HG02884 (cell line): Measurements from ENCODE around the gene TMEM255A.

ENCODE experiments used
- ATAC-seq: cut with Tn5 transposase; IDR thresholded peaks from one replicate; pipeline ENCODE4 v1.9.1; 2021; ENCODE audit warnings: mild to moderate bottlenecking, moderate library complexity; ENCODE audit not compliant: unreplicated experiment

Gene TMEM255A

DNA sequence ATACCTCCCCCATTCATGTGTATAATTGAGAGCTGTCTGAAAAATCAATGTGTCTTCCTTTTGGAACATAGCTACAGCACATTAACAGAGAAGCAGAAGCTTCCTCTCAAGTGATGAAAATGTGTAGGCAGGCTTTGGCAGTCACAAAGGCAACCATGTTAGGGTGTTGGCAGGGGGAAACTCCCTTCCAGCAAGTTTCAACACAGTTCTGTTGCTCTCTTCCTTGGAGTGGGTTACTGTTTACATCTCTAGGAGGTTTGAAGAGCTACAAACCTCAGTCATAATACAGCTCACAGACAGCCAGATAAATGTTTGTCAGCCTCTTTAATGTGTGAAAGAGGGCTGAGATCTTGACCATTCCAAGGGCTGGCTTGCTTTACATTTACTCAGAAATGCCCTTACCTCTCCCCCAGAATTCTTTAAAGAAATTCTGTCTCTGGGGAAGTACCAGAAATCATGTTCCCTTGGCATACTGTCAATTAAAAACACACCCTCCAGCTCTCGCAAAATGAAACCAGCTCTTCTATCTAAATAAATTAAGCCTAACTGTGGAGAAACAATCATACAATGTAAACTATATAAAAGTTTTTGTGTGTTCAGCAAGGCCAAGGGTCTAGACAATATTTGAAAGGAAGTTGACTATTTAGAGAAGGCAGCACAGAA is 41.8 kb downstream of the TMEM255A start:
- no peak for ATAC-seq

DNA sequence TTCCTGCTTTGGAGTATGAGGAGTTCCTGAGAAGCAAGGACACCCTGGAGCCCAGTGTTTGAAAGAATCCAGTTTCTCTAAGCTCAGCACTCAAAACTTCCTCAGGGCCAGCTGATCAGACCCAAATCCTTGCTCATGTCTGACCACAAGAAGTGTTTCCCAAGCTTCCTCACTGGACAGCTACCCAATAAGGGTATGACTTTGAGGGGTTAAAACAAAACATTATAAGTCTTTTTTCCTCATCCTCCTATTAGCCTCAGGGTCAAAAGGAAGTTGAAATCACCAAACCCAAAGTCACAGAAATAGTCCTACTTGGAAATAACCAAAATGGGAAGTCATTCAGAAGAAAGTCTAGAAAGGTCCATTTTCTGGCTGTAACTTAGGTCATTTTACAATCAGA is 46.9 kb downstream of the TMEM255A start:
- no peak for ATAC-seq

DNA sequence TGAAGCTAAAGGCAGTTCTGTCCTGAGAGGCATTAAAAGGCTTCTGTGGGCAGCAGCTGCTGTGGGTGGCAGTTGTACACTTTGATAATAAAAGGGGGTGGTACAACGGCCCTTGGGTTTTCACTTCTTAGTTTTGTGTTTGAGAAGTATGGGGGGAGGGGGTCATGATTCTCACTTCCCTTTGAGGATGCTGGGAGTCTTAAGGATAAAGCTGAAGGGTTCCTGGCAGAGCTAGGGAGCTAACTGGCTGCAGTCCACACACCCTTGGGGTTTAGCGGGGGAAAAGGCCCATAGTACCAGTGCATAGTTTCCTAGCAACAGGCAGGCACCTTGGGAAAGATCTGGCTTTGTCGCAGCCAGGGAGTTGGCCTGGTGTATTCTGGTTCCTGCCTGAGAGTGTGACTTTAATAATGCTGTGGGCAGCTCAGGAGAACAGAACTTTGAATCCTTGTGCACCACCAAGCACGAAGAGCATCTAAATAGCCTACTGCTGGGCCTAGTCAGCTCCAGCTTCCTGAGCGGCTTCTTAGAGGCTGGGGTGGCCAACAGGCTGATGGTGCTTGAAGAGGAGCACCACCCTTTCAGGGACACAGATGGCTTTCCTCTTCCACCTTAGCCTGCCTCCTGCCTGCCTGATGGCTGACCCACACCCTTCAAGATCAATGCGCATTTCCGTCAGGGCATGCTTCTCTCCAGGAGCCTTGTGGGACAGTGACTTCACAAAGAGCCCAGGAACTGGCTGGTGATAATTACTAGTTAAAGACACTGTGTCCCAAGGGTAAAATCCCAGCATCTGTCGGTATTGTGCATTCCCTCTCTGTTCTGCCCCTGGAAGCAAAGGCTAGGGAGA is 48.2 kb downstream of the TMEM255A start:
- no peak for ATAC-seq

DNA sequence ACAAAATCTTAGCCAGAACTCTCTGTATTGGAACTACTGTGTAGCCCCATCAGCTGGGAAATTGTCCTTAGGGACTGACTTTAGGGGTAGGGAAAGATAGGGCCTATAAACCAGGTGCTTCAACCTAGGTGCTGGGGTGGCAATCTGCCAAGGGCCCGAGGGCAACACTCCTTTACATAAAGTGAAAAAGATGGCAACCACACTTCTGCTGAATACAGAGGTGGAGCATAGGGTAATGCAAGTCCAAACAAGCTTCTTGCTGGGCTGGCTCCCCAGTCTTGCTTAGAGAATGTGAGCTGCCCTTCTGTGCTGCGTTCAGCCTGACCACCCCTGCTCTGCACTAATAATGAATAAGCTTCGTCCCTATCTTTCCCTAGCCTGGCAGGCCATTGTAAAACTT is 50.9 kb downstream of the TMEM255A start:
- ATAC-seq = no peak

DNA sequence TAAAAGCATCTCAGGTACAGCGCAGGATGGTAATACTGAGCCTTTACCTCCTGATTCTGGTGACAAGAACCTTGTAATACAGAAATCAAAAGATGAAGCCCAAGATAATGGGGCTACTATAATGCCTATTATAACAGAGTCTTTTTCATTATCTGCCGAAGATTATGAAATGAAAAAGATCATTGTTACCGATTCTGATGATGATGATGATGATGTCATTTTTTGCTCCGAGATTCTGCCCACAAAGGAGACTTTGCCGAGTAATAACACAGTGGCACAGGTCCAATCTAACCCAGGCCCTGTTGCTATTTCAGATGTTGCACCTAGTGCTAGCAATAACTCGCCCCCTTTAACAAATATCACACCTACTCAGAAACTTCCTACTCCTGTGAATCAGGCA is 57.5 kb downstream of the TMEM255A start:
- no peak for ATAC-seq

DNA sequence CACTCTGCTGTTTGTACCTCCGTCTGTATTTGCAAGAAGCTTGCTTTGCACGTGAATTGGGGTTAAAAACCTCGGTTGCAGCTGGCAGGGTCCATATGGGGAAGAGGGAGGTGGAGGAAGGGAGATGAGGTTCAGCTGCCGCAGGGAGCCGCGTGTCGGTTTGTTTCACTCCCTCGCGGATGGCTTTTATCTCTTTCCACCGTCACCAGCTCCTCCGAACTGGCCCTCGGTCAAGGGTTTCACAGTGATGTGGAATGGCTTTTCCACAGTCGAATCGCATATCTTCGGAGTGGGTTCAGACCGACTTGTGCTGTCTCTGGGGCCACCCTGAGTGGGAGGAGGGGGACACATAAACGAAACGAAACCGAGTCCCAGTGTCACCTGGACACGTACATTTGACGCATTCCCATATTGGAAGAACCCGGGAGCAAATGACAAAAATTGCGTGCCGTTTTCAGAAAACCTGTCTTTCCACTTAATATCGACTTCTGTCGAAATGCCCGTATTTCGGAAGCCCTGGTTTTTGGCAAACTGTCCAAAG is 59.7 kb downstream of the TMEM255A start:
- no peak for ATAC-seq

DNA sequence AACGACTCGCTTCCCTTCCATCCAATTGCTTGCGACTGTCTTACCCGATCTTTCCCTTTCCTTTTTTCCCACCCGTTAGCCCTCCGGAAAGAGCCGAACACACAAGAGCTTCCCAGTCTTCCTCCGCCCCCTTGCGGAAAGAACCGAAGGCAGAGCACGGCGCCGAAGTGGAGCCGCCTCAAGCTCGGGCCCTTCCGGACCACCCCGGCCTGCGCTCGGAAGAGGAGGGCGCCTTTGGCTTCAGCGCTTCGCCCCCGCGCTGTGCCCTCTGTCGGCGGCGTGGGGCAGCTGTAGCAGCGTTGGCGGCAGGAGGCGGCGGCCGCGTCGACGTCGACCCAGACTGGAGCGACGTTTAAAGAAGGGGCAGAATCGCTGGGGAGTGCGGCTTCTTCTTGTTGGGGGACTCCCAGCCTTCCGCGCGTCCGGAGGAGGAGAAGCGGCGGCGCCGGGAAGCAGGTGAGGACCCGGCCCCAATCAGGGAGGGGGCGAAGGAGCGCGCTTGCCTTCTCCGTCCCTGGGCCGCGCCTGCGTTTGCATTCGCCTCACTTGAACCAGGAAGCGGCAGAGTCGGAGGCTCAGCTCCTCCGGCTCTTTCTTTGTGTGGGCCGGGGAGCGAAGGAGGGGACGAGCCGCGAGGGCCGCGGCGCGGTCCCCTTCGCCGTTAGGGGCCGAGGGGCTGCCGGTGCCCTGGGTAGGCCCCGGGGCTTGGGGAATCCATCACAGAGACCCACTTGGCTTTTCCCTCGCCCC is 60.6 kb downstream of the TMEM255A start, which contains the start of gene ZBTB33:
Gene ZBTB33, plus strand, starts transcription at position 291 of the 750 bp plus-strand sequence. CDS start 2,604 bp downstream, outside the sequence.
- ATAC-seq = peak; percentile 95

DNA sequence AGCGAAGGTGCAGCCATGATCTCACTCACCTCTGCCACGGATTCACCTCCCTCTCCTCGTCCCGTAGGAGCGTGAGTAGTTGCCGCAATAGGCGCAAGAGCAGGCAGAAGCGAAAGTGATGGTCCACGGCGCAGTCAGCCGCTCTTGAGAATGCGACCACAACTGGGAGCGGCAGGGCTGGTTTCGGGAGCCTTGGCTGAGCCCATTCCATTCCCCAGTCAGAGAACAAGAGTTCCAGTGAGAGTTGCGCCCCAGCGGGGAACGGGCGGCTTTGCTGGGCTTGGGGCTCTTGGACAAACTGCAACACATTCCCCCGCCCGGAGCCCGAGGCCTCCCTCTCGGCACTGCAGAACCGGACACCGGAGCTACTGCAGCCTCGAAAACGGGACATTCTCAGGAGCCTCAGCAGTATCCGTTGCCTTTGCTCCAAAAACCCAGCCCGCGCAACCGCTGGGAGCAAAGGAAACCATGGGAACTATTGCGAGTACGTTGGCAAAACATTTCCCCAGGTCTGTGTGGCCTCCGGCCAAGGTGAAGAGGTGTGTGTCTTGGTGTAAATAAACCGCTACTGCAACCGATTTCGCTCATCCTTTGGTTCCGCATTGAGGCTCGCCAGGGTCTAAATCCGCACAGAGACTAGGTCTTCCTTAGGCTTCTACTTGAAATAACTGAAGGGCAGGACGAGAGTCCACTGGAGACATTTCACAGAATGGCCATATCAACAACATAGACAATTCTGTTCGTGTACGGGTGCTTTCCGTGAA is 66.3 kb downstream of the TMEM255A start:
- peak; percentile 81 for ATAC-seq

DNA sequence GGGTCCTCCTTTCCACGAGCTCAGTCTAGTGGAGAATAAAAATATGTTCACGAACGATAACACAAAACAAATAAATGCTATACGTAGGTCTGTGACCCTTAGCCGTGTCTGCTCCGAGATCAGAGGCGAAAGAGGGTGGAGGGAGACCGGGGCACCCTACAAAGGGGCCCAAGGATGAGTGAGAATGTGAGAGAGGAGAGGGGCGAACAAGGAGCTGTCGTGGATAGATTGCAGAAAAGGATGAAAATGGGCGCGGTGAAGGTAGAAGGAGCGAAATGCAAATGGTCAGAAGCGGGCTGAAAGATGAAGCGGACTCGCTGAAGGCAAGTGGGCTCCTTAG is 66.9 kb downstream of the TMEM255A start:
- no peak for ATAC-seq

DNA sequence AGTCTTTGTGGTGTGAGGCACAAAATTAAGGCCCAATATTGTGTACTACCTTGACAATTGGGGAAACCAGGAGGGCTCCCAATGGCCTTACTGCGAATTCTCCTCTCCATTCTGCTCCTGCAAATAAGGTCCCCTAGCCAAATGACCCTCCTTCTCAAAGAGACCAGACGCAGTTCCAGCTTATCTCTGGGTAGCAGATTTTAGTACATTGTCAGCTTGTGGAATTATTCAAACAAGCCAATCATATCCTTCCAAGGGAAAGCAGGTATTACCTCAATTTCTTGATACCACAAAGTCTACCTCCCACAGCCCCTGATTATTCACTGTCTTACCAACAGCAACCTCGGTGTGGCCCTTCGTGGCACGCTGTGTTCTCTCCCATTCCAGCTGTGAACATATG is 68.4 kb downstream of the TMEM255A start:
- ATAC-seq = no peak

DNA sequence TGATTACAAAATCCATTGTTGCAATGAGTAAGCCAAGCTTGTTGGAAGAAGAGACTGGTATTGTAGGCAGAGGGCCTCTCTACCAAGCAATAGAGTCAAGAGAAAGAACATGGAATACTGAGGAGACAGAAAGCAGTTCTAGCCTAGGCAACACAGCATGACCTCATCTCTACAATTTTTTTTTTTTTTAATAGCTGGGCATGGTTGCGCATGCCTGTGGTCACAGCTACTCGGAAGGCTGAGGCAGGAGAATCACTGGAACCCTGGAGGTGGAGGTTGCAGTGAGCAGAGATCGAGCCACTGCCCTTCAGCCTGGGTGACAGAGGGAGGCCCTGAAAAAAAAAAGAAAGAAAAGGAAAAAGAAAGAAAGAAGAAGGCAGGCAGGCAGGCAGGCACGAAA is 72.3 kb downstream of the TMEM255A start:
- no peak for ATAC-seq

DNA sequence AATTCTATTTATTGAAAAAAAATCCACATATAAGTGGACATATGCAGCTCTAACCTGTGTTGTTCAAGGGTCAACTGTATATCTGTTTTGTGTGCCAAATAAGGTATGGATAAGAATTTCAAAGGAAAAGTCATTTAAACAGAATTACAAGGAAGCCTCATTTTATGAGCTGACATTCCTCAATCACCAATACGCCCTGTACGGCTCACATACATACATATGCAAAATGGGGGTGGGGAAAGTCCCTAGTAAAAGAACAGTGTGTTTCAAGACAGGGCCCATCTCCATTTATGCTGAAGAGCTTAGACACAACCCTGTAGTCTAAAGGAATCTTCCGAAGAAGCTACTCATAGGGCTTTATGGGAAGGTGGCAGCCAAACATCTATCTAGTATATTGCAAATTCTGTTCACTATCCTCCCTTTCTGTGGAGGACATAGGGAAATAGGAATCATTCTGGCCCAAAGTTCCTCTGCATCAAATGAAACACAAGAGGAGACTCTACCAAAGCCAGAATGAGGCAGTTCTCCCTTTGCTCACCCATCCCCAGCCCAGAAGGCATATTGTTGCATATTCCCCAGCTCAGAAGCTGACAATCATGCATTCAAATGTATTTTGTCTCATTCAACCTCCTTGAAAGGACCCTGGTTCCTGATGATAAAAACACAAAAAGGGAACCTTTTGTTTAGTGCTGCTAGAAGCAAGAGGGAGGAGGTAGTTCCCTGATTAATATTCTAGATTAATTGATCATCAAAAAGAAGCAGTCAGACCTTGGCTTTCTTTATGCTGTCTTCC is 74.4 kb downstream of the TMEM255A start:
- no peak for ATAC-seq

DNA sequence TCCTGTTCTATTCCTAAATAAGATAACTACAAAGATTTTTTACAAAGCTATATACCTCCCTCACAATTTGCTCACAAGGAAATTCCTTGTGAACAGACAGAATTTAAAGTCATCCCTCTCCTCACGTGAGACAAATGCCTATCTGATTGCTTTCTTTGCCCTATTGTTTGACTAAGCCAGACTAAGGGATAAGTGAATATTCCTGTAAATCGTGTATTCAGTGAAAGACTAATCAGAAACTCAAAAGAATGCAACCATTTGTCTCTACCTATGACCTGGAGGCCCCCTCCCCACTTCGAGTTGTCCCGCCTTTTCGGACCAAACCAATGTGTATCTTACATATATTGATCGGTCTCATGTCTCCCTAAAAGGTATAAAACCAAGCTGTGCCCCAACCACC is 76.0 kb downstream of the TMEM255A start:
- no peak for ATAC-seq

DNA sequence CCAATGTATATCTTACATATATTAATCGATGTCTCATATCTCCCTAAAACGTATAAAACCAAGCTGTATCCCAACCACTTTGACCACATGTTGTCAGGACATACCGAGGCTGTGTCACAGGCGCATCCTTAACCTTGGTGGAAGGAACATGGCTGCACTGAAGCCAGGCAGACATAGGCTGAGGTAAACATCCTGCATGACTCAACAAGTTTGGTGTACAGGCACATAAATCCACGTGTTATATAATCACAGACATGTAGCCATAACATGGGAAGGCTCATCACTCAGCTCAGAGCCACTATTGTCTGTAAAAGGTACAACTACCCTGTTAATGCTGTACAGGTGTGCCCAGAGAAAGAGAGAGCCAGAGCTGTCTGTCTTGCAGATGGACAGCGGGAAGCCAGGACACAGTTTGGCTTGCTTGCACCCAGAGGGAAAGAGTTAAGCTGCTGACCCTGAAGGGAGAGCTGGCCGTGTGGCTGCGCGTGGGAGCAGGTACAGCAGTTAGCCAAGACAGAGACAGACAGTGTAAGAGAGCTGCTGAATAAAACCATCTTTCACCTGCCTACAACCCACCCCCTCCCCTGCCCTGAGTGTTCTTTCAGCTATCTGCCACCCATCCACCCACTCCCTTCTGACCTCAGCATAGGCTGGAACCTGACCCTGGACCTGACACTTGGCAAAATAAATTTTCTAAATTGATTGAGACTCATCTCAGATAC is 82.9 kb downstream of the TMEM255A start:
- no peak for ATAC-seq

DNA sequence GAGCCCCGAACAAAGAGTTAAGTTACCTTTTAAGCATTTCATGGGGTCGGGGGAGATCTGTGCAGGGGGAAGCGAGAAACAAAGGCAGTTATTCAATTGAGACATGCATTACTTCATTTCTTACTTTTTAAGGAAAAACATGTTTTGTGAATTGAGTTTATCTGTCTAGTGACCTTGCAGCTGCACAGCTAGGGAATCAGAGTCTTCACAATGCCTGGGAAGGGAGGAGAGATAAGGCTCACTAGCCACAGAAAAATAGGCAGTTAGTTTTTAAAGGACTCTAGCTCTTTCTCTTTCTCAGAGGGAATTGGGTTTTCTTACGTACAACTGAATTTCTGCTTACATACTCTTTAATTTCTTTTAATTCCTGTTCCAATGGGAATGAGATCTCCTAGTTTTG is 86.9 kb downstream of the TMEM255A start:
- ATAC-seq = no peak

DNA sequence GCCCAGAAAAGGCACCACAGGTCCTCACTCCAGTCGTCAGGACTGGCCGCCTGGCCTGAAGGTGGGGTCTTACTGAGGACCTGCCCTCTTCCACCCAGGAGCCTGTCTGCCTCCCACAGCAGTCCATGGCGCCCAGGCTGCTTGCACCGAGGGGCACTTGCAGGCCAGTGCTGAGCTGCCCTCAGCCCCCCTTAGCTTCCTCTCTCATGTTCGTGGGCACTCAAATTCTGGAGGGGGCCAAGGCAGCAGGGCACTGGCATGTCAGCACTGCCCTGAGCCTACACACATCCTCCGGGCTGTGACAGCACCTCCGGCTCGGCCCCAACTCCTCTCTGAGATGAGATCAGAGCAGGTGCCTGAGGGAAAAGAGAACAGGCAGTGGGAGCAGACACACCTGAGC is 87.9 kb downstream of the TMEM255A start:
- ATAC-seq = no peak

DNA sequence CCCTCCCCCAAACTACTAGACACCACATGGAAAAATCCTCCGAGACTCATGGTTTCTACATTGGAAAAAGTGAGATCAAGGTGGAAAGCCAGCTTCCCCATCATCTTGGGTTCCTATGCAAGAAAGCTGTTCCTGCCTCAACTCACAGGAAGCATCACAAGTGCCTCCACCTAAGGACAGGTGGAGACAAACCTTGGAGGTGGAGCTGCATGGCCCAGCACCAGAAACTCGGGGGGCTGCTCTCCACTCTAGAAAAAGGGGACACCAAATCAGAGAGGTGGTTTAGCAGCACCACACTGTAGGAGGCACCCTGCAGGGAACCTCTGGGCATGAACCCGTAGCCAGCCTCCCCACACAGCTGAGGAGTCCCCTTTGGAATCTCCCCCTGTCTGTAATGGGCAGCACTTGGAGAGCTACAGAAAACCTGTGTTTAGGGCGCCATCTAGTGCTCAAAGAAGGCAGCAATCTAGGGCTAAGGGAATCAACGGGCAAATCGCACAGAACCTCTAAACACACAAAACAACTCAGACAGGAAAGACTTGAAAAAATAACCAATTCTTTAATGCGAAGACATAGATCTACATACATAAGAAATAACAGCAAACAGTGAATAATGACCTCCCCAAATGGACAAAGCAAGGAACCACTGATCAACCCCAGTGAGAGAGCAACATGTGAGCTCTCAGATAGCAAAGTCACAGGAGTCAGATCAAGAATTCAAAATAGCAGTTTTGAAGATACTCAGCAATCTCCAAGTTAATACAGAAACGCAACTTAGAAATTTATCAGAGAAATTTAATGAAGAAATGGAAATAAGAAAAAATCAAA is 97.6 kb downstream of the TMEM255A start:
- ATAC-seq = peak; percentile 73
